Fibroblast of the conjunctiva (primary cell): Measurements from ENCODE around the gene SPP2.
A peak's percentile ranks its signal among the peaks of the same experiment; 100 is the strongest.

ENCODE experiments used
- DNase-seq: peaks from one replicate; pipeline ENCODE4 v3.0.0-alpha.2; 2010; ENCODE audit warnings: low read depth

Gene SPP2, protein sequence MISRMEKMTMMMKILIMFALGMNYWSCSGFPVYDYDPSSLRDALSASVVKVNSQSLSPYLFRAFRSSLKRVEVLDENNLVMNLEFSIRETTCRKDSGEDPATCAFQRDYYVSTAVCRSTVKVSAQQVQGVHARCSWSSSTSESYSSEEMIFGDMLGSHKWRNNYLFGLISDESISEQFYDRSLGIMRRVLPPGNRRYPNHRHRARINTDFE

DNA sequence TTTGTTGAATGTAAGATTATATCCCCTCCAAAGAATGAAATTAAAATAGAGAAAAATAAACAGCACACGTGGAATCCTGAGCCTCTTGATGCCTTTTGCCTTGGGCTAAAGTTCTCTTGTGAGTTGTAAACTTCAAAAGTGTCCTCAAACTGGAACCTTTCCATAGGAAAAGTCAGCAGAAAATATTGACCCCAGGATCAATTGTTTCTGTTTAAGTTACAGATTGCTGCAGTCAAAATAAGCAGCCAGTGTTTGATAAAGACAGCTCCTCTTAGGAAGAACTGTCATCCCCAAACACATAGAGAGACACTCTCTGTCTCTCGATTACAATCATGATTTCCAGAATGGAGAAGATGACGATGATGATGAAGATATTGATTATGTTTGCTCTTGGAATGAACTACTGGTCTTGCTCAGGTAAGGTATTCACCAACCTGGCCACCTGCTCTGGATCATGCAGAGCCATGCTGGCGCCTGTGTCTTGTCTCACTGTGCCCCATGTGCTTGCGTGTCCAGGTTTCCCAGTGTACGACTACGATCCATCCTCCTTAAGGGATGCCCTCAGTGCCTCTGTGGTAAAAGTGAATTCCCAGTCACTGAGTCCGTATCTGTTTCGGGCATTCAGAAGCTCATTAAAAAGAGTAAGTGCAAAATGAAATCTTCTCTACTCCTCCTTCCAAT lies at the start of gene SPP2:
Gene SPP2 (plus strand): TSS at position 248 of the 681 bp plus-strand sequence. CDS start 85 bp downstream, at position 333.
- DNase-seq = no peak

DNA sequence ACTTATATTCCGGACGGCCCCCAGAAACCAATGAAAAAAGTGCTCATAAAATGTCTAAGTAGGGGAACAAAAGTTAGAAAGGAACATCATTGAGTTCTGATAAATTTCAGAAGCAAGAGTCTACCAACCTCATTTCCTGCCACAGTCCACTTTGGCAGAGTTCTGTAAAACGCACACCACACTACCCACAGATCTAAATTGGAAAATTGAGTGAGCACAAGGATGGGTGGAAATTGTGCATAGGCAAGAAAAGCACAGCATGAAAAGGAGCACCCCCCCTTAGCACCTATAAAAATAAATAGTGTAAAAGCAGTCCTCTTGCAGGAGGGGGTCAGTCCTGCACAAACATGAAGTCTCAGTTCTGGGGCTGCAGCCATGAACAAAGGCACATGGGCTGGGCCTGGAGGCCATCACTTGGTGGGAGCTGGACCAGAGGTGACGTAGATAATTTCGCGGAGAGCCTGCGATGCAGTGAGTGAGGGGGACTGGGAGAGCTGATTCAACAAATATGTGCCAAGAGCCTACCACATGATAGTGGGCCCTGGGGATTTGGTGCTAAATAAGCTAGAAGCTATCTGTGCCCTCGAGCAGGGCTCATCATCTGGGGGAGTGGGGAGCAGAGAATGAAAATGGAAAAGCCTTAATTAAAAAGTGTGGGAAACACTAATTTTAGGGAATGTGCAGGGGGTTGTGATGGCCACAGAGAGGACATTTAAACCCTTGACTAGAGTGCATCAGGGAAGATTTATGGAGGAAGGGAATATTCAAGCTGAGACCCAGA lies 48.9 kb upstream of the SPP2 start:
- DNase-seq = no peak

DNA sequence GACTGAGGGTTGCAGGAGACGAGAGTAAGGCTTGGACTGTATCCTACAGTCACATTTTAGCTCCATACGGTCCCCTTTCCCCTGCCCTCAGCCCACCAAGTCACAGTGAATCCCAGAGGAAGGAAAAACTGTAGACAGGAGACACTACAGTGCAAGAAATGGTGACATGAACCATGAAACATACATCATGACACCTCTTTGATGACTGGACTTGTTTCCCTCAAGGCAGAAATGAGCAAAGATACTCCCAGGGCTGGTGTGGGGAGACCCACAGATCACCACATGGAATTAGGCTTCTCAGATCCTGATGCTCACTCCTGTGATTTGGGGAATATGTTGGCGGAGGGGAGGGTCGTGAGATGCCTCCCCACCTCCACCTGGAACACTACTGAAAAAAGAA lies 48.2 kb upstream of the SPP2 start:
- DNase-seq = no peak

DNA sequence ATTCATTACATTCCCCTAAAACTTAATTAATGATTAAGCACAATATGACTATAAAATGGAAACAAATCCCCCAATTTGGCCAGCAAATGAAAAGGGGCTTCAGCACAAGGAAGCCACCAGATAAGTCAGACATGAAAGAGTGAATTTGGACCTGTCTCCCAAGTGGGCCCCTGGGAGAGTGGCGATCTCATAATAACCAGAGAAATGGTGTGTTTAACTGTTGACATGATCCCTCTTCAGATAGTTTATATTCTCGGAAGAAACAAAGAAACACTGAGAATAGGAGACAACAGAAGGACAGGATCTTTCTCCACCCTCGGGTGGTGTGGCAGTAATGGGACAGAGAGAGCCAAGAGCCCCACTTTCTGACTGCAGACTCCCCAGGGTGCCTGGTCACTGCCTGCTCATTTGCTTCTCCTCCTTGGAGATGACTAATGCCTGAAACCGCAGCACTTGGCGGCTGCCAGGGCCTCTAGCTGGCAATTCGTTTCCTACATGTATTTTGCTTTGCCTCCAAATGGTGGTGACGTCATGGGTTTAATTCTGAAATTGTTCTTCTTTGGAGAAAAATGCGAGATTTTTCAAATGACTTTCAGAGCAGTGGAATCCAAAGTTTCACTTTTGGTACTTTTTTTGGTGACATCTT lies 46.4 kb upstream of the SPP2 start:
- peak; percentile 83 for DNase-seq

DNA sequence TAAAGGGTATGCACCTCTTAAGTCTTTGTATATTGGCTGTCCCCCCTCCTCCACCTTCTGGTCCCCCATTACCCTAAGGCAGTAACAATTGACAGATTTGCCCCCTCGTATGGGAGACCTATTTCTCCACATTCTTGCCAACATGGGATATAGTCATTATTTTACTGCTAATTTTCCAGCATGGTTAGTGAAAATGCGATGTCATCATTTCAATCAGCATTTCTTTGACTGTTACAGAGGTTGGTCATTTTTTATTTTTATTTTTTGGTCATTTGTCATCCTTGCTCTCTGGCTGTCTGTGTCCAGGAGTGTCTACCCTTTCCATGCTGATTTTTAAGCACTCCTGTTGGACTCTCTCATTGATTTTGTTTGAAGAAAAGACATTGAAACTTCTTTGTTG lies 45.4 kb upstream of the SPP2 start:
- DNase-seq = no peak

DNA sequence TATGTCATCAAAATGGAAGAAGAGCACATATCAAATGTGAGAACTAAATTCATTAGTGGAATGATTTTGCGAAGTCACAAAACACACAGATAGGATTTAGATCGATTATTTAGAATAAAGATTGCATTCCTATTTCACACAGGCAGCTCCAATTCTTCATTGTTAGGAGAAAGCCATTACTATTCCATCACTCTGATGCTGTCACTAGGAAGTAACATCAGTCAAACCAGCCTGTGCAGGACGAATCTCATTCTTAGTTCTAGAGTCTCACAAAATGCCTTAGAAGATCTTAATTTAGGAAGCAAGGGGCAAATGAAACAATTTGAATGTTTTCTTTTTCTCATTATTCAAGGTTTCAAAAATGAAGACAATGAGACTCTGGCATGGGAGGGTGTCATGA lies 44.0 kb upstream of the SPP2 start:
- DNase-seq = no peak

DNA sequence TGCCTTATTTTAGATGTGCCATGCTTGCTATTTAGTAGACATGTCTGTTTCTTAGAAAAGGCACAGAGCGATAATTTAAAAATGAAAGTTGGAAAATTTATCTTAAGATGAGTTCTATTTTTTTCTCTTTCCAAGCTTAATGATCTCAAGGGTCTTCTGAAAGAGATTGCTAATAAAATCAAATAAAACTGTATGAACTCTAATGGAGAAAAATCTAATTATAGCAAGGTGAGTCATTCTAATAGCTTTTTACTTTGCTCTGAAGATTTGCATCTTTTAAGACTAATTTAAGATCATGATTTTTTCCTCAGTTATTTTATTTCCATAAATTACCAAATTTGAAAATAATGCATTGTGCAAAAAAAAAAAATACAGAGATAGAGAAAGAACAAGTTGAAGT lies 36.1 kb upstream of the SPP2 start:
- no peak for DNase-seq

DNA sequence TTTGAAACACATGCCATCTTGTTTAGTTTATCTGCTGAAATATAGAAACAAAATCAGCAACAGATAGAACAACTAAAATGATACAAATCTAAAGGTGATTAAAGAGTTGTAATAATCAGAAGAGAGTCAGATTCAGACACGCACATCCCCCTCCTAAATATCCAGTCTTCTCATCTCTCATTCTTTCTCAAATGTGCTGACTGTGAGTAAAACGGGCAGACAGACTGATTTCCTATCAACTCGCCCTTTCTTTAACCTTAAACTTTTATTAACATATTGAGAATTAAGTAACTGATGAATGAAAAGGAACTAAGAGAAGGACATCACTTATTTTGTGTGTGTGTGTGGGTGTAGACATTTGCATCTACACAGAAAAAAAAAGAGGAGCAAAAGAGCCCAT lies 34.6 kb upstream of the SPP2 start:
- no peak for DNase-seq

DNA sequence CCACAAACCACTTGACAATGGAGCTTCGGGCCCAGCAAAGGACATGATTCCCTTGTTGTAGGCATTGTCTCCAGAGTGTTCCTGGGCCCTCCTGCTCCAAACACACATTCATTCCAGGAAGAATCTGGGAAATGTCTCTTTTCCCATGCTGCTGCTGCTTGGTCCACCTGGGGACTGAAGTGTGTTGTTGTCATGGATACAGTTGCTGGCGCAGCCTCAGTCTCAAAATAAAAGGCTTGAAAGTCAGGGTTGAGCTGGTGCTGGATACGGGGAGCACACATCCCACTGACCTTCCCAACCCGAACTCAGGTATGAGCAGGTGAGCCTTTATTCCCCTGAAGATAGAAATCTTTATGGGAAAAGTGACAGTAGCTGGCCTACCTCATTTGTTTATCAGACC lies 30.6 kb upstream of the SPP2 start:
- DNase-seq = no peak

DNA sequence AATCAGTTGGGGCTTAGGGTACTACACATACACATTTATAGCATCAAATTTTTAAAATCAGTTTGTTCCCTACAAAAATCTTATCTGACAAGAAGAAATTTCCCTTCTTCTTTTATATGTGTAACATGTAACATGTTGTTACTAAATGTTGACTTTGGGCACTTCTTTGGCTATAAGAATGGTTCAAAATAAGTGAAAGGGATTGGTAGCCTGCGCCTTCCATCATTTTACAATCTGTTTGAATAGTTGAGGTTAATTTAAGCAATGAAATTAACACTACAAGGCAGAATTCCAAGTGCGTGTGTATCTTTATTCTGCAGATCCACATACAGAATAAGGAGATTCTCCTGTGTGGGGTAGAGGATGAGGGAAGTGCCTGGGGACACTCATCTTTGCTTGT lies 30.2 kb upstream of the SPP2 start:
- no peak for DNase-seq

DNA sequence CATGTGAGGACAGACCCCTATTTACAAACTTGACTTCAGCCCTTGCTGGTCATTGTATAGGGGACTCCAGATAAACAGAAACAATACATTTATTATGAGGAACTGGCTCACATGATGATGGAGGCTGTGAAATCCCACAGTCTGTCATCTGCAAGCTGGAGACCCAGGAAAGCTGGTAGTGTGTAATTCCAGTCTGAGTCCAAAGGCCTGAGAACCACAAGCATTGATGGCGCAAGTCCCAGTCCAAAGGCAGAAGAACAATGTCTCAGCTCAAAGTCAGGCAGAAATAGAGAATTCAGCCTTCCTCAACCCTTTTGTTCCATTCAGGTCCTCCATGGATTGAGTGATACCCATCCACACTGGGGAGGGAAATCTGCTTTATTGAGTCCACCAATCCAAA lies 28.1 kb upstream of the SPP2 start:
- DNase-seq = no peak

DNA sequence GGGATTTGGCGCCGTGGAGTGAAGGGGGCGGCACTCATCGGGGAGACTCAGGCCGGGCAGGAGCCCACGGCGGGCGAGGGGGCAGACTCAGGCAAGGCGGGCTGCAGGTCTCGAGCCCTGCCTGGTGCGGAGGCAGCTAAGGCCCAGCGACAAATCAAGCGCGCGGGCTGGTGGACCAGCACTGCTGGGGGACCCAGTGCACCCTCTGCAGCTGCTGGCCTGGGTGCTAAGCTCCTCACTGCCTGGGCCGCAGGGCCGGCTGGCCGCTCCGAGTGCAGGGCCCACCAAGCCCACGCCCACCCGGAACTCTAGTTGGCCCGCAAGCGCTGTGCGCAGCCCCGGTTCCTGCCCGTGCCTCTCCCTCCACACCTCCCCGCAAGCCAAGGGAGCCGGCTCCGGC lies 26.2 kb upstream of the SPP2 start:
- DNase-seq = no peak

DNA sequence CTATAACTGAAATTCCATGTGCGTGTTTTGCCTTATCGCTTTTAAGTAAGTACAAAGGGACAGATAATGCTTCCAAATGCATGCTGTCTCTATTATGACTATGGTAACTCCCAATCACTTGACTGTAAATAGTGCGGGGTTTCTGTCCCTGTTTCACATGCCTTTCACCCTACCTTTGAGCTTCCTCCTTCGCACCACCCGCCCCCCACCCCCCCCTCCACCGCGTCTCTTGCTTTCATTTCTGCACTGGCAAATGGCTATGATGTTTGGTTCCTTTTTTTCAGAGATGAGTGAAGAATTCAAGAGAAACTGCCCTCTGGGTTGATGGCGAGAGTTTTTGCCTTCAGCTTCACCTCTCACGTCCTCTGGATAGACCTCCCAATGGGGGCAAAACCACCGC lies 25.0 kb upstream of the SPP2 start:
- DNase-seq = no peak

DNA sequence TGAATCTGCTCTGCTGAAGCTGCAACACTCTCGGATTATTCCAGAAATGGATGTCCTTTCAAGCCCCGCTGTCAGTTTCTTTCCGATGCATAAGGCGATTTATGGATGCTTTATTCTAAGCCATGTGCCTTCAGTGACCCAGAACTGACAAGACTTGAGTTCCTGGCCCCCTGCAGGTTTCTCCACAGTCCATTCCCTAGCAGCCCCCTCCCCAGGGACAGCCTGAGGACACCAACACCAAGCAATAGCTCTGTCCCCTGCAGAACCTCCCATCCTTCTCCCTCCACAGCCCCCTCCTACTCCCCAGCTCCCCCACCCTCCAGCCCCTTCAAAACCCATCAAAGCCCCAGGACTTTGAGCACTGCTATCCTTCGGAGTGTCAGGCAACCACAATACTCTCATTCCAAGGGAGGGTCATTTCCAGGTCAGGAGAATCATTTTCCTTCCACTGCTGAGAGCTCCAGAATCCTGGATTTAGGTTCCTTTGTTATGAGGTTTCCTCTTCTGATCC lies 24.6 kb upstream of the SPP2 start:
- DNase-seq = no peak

DNA sequence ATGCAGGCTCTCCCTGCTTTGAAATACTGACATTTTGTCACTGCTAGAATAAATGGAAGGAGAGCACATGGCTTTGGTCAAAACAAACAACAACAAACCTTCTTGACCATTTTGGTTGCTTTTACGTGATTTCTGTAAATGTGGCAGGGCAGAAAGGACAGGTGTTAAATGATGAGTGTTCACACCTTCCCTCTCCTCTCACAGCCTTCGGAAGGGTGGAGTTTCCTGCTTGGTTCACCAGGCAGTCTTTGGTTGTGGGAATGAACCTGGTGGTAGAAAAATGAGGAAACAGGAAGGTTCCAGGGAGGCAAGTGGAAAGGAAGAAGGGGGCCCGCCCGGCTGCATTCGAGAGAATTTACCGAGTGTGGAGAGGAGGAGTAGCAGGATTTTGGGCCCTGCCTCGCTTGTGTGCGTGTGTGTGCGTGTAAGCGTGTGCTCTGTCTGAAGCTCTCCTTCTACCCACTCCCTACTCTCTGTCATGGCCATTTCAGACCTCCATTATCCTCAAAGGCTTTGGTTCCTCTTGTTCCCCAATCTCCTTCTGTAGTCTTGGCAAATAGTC lies 23.7 kb upstream of the SPP2 start:
- no peak for DNase-seq

DNA sequence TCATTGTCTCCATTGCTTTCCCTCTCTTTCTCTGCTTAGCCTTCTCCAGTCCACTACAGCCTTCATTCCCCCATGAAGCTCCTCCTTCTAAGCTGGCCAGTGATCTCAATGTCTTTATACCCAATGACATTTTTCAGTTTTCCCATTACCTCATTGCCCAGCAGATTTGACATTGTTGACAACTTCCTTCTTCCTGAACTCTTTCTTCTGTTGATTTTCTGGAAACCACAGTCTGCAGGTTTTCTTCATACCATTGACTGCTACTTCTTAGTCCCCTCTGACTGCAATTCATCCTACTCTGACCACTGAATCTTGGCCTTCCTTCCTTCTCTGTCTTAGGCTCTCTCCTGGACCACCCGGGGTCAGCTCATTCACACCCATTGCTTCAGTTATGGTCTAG lies 22.9 kb upstream of the SPP2 start:
- no peak for DNase-seq

DNA sequence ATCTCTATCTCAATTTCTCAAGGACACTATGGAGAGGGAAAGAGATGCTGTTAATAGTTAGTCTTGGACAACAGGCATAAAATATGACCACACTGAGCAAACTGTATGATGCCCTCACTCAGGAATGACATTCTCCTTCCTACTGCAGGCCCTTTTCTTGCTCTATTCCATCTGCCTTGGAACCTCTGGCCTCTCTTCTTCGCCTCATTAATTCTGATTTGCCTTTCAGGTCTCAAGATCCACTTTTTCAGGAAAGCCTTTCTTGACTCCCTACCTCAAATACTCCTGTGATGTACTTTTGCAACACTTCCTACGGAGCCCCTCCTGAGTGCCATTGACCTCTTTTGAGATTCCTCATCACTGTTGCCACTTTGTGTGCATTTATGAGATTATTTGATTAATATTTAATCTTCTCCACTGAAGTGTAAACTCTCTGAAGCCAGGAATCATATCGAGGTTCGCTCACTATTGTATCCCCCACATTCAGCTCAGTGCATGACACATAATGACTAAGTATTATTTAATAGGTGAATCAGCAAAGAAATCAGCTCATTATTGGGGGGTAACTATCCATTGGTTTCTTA lies 21.3 kb upstream of the SPP2 start:
- no peak for DNase-seq

DNA sequence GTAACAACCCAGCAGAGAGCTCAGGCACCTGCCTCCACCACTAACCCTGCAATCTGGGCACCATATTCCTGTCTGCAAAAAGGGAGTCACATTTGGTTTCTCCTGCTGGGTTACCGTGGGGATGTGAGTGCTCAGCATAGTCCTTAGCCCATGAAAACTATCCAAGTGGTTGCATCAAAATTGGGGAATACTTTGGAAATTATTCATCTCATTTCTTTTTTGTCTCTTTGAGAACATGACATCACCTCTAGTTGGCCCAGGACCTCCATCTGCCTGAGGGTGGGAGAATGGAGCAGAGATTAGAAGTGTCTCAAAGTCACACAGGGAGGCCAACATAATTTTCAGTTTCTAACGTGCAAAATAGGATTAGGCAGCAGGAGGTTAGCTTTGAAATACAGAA lies 19.3 kb upstream of the SPP2 start:
- DNase-seq = no peak

DNA sequence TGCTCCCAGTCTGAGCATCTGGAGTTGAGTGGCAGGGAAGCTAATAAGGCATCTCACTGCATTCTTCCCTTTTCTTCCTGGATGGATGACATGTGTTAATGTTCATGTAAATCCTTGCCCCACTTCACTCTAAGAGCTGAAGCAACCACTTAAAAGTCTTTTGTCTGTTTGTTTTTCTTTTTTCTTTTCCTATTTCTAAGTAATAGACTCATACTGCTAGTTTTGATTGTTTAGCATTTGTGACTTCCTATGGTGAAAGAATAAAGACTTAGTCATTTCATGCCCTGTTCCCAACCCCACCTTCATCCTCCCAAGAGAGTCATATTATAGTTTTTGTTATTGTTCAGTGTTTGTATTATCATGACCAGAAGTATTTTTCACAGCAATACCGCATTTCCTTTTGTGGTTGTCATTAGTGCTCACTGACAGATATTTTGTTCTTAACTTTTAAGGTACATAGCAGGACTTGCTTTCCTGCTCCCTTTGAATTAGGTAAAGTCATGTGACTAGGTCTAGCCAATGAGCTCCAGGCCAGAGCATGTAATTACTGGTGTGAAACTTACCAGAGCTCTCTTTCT lies 18.1 kb upstream of the SPP2 start:
- DNase-seq = peak; percentile 32

DNA sequence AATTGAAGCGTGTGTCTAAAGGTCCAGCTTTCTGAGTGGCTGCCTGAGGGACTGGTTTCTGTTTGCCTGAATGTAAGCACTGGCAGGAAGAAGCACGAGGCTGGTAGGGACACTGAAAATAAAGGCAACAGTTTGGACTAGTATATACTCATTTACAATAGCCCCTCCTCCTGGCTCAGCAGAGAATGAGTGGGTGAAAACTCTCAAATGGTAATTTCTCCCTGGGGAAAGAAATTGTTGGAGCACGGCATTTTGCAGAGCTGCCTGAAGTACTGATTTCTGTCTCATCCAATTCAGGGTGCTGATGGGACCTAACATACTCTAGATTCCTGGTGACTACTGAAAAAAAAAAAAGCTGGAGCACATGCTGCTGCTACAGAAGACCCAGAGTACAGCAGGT lies 17.3 kb upstream of the SPP2 start:
- DNase-seq = no peak

DNA sequence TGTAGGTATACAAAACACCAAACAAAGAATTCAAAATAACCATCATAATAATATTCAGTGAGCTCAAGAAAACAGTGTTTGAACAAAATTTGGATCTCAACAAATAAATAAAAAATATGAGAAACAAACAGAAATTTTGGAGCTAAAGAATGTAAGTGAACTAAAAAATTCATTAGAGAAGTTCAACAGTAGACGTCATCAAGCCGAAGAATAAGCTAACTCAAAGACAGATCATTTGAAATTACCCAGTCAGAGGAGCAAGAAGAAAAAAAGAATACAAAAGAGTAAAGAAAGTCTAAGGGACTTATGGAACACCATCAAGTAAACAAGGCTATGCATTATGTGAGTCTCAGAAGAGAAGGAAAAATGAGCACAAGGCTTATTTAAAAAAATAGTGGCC lies 16.6 kb upstream of the SPP2 start:
- no peak for DNase-seq
